HepG2 (cell line): ENCODE results near the gene ABCC12. TPM values are rescaled to one million over a fixed set of nuclear protein-coding genes. Genes with fewer than 3 reads are reported as not detected.

ENCODE experiments used
- ATAC-seq: fragments of 200-7000 bp; cut with Tn5 transposase; 3 replicates; pipeline ENCODE4 v1.9.1; 2020; ENCODE audit warnings: mild to moderate bottlenecking, moderate library complexity
- BruUV-seq: library from RNA; stranded (reverse); fragments of 400-500 nt; replicated peaks from 2 replicates; lab custom pipeline; 2021; lab: Mats Ljungman, UMichigan
- CTCF ChIA-PET: fragments of 300-600 bp; formaldehyde crosslinking; extraction: SDS; loops from one replicate; lab custom pipeline; 2021; ENCODE audit warnings: low total read pairs, inconsistent platforms, low intra/inter-chr PET ratio; lab: Yijun Ruan, JAX
- POLR2A ChIA-PET: fragments of 350-600 bp; sonication (Branson Sonifier 250); formaldehyde crosslinking; loops from one replicate; lab custom pipeline; 2020; ENCODE audit warnings: antibody characterized with exemption, inconsistent platforms; lab: Yijun Ruan, JAX
- DNase-seq: peaks from one replicate; pipeline ENCODE4 v3.0.0-alpha.2; 2015; ENCODE audit warnings: low spot score
- FAIRE-seq: peaks from 3 replicates; lab custom pipeline; 2011; peaks lifted over from hg19 to GRCh38; lab: Jason Lieb, UNC
- H2AFZ ChIP-seq: one replicate; pipeline ENCODE4 v1.6.1; 2011; ENCODE audit warnings: low read length, inconsistent platforms
- H3K27ac ChIP-seq: fragments of 300-600 bp; 3 replicates; pipeline ENCODE4 v1.8.0; 2011; ENCODE audit warnings: mixed run types, mild to moderate bottlenecking, mixed read lengths, low read length, inconsistent platforms; ENCODE audit not compliant: insufficient read depth; ENCODE audit errors: extremely low read length
- H3K27me3 ChIP-seq, 2 experiments: fragments of 200-600 bp in 1 of 2; 2 replicates in 1 of 2; 3 replicates in 1 of 2; pipeline versions ENCODE4 v1.6.0 to v1.8.0; 2011; ENCODE audit warnings: low read length in 2 of 2, mild to moderate bottlenecking in 2 of 2, moderate library complexity in 2 of 2, inconsistent platforms in 1 of 2; ENCODE audit not compliant: insufficient read depth in 2 of 2, control insufficient read depth in 1 of 2
- H3K36me3 ChIP-seq, 2 experiments: fragments of 200-600 bp in 1 of 2; replicated peaks in 1 of 2; 2 replicates in 1 of 2; 3 replicates in 1 of 2; pipeline versions ENCODE4 v1.5.1 to v1.8.0; 2011; ENCODE audit warnings: low read length in 2 of 2, inconsistent platforms in 1 of 2; ENCODE audit not compliant: insufficient read depth in 2 of 2, control insufficient read depth in 1 of 2
- H3K4me1 ChIP-seq: 2 replicates; pipeline ENCODE4 v1.5.1; 2012; ENCODE audit warnings: low read length, inconsistent platforms; ENCODE audit not compliant: insufficient read depth
- H3K4me2 ChIP-seq: 2 replicates; pipeline ENCODE4 v1.6.0; 2011; ENCODE audit warnings: low read depth, low read length, inconsistent platforms
- H3K4me3 ChIP-seq, 3 experiments: fragments of 200-600 bp in 1 of 3; sonication (generic), shearing (Covaris generic) in 1 of 3; replicated peaks in 1 of 3; 2 replicates each; pipeline ENCODE4 v1.5.1; 2011 to 2016; ENCODE audit warnings: low read length in 3 of 3, inconsistent platforms in 2 of 3, low read depth in 2 of 3, mild to moderate bottlenecking in 2 of 3, control low read depth in 1 of 3, mixed read lengths in 1 of 3; ENCODE audit not compliant: insufficient read depth in 1 of 3
- H3K79me2 ChIP-seq: one replicate; pipeline ENCODE4 v1.6.1; 2011; ENCODE audit warnings: low read length, inconsistent platforms; ENCODE audit not compliant: insufficient read depth
- H3K9ac ChIP-seq: 2 replicates; pipeline ENCODE4 v1.6.0; 2011; ENCODE audit warnings: mild to moderate bottlenecking, low read depth, low read length, inconsistent platforms; ENCODE audit not compliant: insufficient read depth
- H3K9me3 ChIP-seq: 2 replicates; pipeline ENCODE4 v1.5.1; 2012; ENCODE audit warnings: mild to moderate bottlenecking, low read length
- H4K20me1 ChIP-seq: 2 replicates; pipeline ENCODE4 v1.6.0; 2011; ENCODE audit warnings: inconsistent platforms, mild to moderate bottlenecking, low read length, moderate library complexity; ENCODE audit not compliant: insufficient read depth
- ASH2L ChIP-seq: fragments of 300-600, 200-600 bp; sonication (generic); IDR thresholded peaks from 2 replicates; pipeline ENCODE4 v1.7.0; 2017; ENCODE audit warnings: low read depth, mild to moderate bottlenecking, moderate library complexity, mixed read lengths, low read length; ENCODE audit not compliant: insufficient read length
- CEBPG ChIP-seq: IDR thresholded peaks from 2 replicates; pipeline ENCODE4 v1.6.1; 2016
- FOXC1 ChIP-seq: sonication (generic); formaldehyde crosslinking; IDR thresholded peaks from 2 replicates; pipeline ENCODE4 v1.8.0; 2022; ENCODE audit warnings: mild to moderate bottlenecking, missing genetic modification reagents, borderline replicate concordance
- FOXJ3 ChIP-seq: sonication (generic); formaldehyde crosslinking; IDR thresholded peaks from 2 replicates; pipeline ENCODE4 v1.4.0; 2020; ENCODE audit warnings: missing genetic modification reagents, mild to moderate bottlenecking, borderline replicate concordance
- HNRNPL ChIP-seq: fragments of 200-400 bp; formaldehyde crosslinking; IDR thresholded peaks from 2 replicates; pipeline ENCODE4 v1.6.1; 2017; ENCODE audit warnings: mild to moderate bottlenecking, low read depth, low read length
- MAFG ChIP-seq: sonication (generic); formaldehyde crosslinking; IDR thresholded peaks from 2 replicates; pipeline ENCODE4 v1.5.1; 2020; ENCODE audit warnings: mild to moderate bottlenecking, missing genetic modification reagents
- MED1 ChIP-seq: sonication (generic); formaldehyde crosslinking; IDR thresholded peaks from 2 replicates; pipeline ENCODE4 v1.4.0; 2020; ENCODE audit warnings: missing genetic modification reagents
- SKIL ChIP-seq: sonication (generic); formaldehyde crosslinking; IDR thresholded peaks from 2 replicates; pipeline ENCODE4 v1.8.0; 2022; ENCODE audit warnings: missing genetic modification reagents, mild to moderate bottlenecking, moderate library complexity, borderline replicate concordance
- SNRNP70 ChIP-seq: fragments of 200-400 bp; formaldehyde crosslinking; IDR thresholded peaks from 2 replicates; pipeline ENCODE4 v1.6.1; 2017; ENCODE audit warnings: mild to moderate bottlenecking, low read depth, low read length, moderate library complexity
- SYNCRIP ChIP-seq: fragments of 200-400 bp; formaldehyde crosslinking; IDR thresholded peaks from 2 replicates; pipeline ENCODE4 v1.6.1; 2018; ENCODE audit warnings: mild to moderate bottlenecking, low read depth, low read length; ENCODE audit not compliant: insufficient read depth
- TARDBP ChIP-seq: sonication (generic); formaldehyde crosslinking; IDR thresholded peaks from 2 replicates; pipeline ENCODE4 v1.8.0; 2022; ENCODE audit warnings: mild to moderate bottlenecking, missing genetic modification reagents
- TGIF2 ChIP-seq: IDR thresholded peaks from 2 replicates; pipeline ENCODE4 v1.6.1; 2016; ENCODE audit warnings: control low read depth, missing compliant biosample characterization
- TOE1 ChIP-seq: sonication (generic); formaldehyde crosslinking; IDR thresholded peaks from 2 replicates; pipeline ENCODE4 v1.4.0; 2020; ENCODE audit warnings: mild to moderate bottlenecking, missing genetic modification reagents
- TOPORS ChIP-seq: sonication (generic); formaldehyde crosslinking; IDR thresholded peaks from 2 replicates; pipeline ENCODE4 v1.8.0; 2023; ENCODE audit warnings: mild to moderate bottlenecking, missing genetic modification reagents
- ZBTB7A ChIP-seq: sonication (generic); formaldehyde crosslinking; IDR thresholded peaks from 2 replicates; pipeline ENCODE4 v1.8.0; 2022; ENCODE audit warnings: mild to moderate bottlenecking, missing genetic modification reagents
- ZFP36L1 ChIP-seq: sonication (generic); formaldehyde crosslinking; IDR thresholded peaks from 2 replicates; pipeline ENCODE4 v1.8.0; 2022; ENCODE audit warnings: mild to moderate bottlenecking, missing genetic modification reagents, moderate library complexity
- ZNF468 ChIP-seq: sonication (generic); formaldehyde crosslinking; IDR thresholded peaks from 2 replicates; pipeline ENCODE4 v1.8.0; 2022; ENCODE audit warnings: mild to moderate bottlenecking, moderate library complexity, missing genetic modification reagents
- ZNF770 ChIP-seq: sonication (generic); formaldehyde crosslinking; IDR thresholded peaks from 2 replicates; pipeline ENCODE4 v1.5.0; 2020; ENCODE audit warnings: mild to moderate bottlenecking, missing genetic modification reagents
- WGBS: methylation state at CpG from one replicate; pipeline ENCODE4 v1.1.6; 2017; ENCODE audit warnings: low lambda C conversion rate; 5-methylcytosine and 5-hydroxymethylcytosine counted together
- in situ Hi-C: cut with HindIII; loops from 2 replicates; pipeline ENCODE4 v1.10.0; 2017; ENCODE audit warnings: low pct_unique_long_range_greater_than_20kb; ENCODE audit not compliant: extremely low pct_ligation_motif_present
- intact Hi-C: fragments of 100-400 bp; cut with micrococcal nuclease; formaldehyde crosslinking; loops from one replicate; pipeline ENCODE4 v1.10.0; 2022; ENCODE audit not compliant: unreplicated experiment
- polyA plus RNA-seq, 8 experiments: library from polyadenylated mRNA; depleted of rRNA in 3 of 8; stranded (reverse) in 7 of 8; unstranded in 1 of 8; fragments of >200 nt; fragmentation: Illumina TruSeq in 4 of 8; extraction: Trizol in 4 of 8; gene quantifications; 2 replicates each; pipeline versions ENCODE4 v1.2.1 to v1.2.3, GENCODE V29; 2011 to 2016; ENCODE audit warnings: low read depth in 4 of 8, missing spikeins in 1 of 8, mixed read lengths in 1 of 8; ENCODE audit not compliant: insufficient read depth in 1 of 8
- total RNA-seq, 5 experiments: library from RNA; depleted of rRNA; stranded (reverse); fragments of >200 nt; fragmentation: Illumina TruSeq; extraction: Trizol; gene quantifications; 2 replicates each; pipeline ENCODE4 v1.2.3, GENCODE V29; 2016; ENCODE audit warnings: low read depth in 1 of 5
- TF ChIP-seq, protein P1 (sequence below): sonication (generic); formaldehyde crosslinking; conservative IDR thresholded peaks from 2 replicates; pipeline ENCODE4 v1.8.0; 2022; ENCODE audit warnings: missing genetic modification reagents

ABCC12 gene
- total and polyA plus RNA-seq, 2 of the 13 experiments (the other 11 are each of a cell fraction or from before 2014, with no cell fraction given), result not detected

GRCh38 chr16:48133455-48134211 lies 22.2 kb downstream of the ABCC12 start (continued):
- TF ChIP-seq FOXC1 (no peak), TGIF2 (no peak), SNRNP70 (no peak), ZNF770 (CRISPR knock-in tag) (no peak), SYNCRIP (no peak)
- TF ChIP-seq, protein P1, sequence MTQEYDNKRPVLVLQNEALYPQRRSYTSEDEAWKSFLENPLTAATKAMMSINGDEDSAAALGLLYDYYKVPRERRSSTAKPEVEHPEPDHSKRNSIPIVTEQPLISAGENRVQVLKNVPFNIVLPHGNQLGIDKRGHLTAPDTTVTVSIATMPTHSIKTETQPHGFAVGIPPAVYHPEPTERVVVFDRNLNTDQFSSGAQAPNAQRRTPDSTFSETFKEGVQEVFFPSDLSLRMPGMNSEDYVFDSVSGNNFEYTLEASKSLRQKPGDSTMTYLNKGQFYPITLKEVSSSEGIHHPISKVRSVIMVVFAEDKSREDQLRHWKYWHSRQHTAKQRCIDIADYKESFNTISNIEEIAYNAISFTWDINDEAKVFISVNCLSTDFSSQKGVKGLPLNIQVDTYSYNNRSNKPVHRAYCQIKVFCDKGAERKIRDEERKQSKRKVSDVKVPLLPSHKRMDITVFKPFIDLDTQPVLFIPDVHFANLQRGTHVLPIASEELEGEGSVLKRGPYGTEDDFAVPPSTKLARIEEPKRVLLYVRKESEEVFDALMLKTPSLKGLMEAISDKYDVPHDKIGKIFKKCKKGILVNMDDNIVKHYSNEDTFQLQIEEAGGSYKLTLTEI (CRISPR knock-in tag), result no peak

- Histone ChIP-seq H3K36me3 (no peaks in the 10 kb centered on the region), H4K20me1 (no peaks in the 10 kb centered on the region), H3K79me2 (no peaks in the 10 kb centered on the region), H3K9ac (no peak overlapping the region), H3K4me3 (no peak overlapping the region), H3K27me3 (no peaks in the 10 kb centered on the region), H3K27ac (no peak overlapping the region), H3K4me1 (peaks cover 8% of the 10 kb centered on the region; the same call in 1 of the 2 replicates), H2AFZ (no peak overlapping the region), H3K9me3 (no peaks in the 10 kb centered on the region), H3K4me2 (no peak overlapping the region)
- DNase-seq (no peak), FAIRE-seq (no peak), ATAC-seq (no peak)
- no TSS peak for BruUV-seq
- CTCF ChIA-PET, result no interaction called here
- WGBS, result 24% methylated on average over 3 of the region's 3 CpGs
- intact Hi-C loops, result no loop called here
- in situ Hi-C loops, result no loop called here
- POLR2A ChIA-PET, result no interaction called here
- TF ChIP-seq MAFG (CRISPR knock-in tag) (no peak), ZBTB7A (CRISPR knock-in tag) (no peak), ASH2L (no peak), TARDBP (no peak), TOPORS (CRISPR knock-in tag) (no peak), ZNF468 (no peak), MED1 (no peak), ZFP36L1 (no peak), SKIL (CRISPR knock-in tag) (no peak), HNRNPL (no peak), CEBPG (no peak), FOXJ3 (CRISPR knock-in tag) (no peak), TOE1 (CRISPR knock-in tag) (no peak)
Measured at GRCh38 chr16:48132696-48133095, 23.1 kb downstream of the ABCC12 start.
